Fibroblast of the conjunctiva (primary cell): ENCODE measurements around the gene OR4N5.
"Not testable (repeated sequence)": the region's sequence is repeated elsewhere in the genome, so short reads cannot be mapped to it uniquely, and the experiment has no call there.

Source experiments
- DNase-seq: peaks from one replicate; pipeline ENCODE4 v3.0.0-alpha.2; 2010; ENCODE audit warnings: low read depth

Gene OR4N5, protein sequence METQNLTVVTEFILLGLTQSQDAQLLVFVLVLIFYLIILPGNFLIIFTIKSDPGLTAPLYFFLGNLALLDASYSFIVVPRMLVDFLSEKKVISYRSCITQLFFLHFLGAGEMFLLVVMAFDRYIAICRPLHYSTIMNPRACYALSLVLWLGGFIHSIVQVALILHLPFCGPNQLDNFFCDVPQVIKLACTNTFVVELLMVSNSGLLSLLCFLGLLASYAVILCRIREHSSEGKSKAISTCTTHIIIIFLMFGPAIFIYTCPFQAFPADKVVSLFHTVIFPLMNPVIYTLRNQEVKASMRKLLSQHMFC

DNA sequence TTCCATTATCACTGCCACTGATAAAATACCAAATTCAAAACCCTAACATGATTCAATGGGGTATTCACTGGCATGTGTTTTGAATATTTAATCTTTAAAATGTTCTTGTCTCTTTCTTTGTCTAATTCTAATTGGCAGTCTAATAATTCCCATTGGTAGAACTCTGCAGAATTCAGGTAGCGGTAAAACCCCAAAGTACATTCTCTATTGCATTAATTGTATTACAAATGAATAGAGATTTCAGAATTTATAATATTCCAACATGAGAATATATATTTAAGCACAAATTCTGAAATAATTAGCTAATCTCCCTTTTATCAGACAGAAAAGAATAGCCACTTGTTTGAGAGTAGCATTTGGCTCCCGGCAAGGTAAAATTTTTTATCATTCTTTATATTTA lies at the start of gene OR4N5:
Gene OR4N5, plus strand, starts transcription at position 301 of the 400 bp plus-strand sequence. CDS start 4,916 bp downstream, outside the sequence.
- no peak for DNase-seq

DNA sequence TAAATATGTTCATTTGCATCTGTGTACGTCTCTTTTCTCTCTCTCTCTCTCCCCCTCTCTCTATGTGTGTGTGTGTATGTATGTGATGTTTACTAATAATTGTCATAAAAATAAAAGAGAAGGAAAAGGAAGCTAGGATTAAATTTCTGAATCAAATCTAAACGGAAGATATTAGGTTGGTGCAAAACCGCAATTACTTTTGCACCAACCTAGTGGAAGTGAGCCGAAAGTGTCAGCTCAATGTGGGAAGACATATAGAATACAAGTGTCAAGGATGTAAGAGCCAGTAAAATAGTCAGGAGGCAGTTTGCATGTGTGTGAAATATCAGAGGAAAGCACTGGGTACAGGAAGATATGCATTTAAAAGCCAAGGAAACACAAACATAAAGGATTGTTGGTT lies 46.6 kb upstream of the OR4N5 start:
- DNase-seq, result no peak

DNA sequence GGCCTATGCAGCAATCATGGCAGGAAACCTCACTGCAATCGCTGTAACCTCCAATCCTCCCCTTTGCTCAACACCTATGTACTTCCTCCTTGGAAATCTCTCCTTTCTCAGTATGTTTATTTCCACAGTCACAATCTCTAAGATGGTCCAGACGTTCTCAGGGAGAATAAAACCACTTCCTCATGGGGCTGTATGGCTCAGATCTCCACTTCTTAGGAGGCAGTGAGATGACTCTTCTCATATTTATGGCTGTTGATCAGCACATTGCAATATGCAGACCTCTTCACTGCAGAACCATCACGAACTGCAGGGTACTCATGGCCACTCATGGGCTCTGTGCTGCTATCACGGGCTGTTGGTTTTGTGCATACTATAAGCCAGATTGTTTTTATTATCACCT lies 45.2 kb upstream of the OR4N5 start:
- DNase-seq, result no peak

DNA sequence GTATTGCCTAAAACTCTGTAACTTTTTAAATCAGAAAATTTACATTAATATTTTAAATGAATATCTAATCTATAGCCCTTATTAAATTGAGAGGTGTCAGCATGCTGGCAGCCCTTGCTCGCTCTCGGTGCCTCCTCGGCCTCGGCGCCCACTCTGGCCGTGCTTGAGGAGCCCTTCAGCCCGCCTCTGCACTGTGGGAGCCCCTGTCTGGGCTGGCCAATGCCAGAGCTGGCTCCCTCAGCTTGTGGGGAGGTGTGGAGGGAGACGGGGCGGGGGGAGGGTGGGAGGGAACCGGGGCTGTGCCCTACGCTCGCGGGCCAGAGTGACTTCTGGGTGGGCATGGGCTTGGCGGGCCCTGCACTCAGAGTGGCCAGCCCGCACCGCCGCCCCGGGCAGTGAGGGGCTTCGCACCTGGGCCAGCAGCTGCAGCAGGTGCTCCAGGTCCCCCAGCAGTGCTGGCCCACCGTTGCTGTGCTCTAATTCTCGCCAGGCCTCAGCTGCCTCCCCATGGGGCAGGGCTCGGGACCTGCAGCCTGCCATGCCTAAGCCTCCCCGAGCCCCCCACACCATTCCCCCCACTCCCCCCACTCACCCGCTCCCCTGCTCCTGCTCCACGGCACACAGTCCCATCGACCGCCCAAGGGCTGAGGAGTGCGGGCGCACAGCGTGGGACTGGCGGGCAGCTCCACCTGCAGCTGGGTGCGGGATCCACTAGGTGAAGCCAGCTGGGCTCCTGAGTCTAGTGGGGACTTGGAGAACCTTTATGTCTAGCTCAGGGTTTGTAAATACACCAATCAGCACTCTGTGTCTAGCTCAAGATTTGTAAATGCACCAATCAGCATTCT lies 39.5 kb upstream of the OR4N5 start:
- DNase-seq, result not testable (repeated sequence)

DNA sequence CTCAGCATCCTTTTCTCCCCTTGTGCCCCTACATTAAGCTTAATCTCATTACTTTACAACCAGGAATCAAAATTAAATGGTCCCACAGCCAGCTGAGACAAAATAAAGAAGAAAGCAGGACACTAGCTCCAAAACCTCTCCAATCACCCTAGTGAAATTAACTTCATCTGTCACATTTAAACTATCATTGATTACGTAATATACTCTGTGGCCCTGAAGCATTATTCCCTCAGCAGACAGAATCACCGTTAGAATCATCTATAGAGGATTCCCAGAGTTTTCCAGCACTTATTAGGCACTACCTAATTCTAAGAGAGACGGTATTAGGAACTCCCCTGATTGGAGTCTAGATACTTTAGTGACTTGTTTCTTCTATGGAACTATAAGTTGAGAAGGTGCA lies 28.2 kb upstream of the OR4N5 start, which contains the start of gene OR4K17:
Gene OR4K17, plus strand, starts transcription at position 302 of the 400 bp plus-strand sequence. CDS start 6,761 bp downstream, outside the sequence.
- no peak for DNase-seq

DNA sequence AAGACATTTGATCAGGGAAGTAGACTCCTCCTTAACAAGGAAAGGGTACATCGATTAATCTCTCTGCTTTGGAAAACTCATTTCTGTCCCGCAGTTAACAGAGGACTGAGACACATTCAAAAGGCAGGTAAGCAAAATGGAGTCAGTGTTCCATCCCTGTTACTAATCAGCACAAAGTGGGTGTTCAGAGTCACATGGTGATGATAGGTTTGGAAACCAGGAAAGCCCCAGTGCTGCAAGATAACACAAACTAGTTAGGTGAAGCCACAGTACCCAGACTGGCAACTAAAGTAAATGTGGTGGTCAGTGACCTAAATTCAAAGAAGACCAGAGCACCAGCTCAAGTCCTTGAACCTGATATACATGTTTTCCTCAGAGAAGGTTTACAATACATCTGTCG lies 26.3 kb upstream of the OR4N5 start:
- DNase-seq, result no peak

DNA sequence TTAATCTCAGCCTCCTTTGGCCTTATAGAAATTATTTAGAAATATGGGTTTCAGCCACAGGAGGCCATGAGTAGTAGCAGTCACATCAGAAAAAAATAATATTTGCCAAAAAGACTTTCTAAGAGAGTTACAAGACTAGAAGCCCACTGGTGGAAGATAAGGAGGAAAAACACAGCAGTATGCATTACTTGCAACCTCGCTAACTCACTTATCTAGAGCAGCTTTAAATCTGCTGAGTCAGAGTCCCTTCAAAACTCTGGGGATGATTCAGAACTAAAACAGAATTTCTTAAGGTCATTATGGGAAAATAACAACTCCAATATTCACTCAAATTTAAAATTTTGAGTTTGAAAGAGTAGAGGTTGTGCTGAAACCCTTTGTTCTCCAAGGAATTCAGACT lies 21.9 kb upstream of the OR4N5 start:
- DNase-seq, result no peak

DNA sequence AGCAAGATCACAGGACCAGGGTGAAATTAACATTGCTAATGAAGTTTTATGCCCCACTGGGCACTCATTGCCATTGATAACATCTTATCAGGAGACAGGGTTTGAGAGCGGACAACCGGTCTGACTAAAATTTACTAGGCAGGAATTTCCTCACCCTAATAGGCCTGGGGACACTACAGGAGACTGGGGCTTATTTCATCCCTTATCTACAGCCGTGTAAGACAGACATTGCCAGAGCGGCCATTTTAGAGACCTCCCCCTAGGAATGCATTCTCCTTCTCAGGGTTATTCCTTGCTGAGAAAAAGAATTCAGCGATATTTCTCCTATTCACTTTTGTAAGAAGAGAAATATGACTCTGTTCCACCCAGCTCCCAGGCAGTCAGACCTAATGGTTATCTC lies 19.8 kb upstream of the OR4N5 start:
- no peak for DNase-seq

DNA sequence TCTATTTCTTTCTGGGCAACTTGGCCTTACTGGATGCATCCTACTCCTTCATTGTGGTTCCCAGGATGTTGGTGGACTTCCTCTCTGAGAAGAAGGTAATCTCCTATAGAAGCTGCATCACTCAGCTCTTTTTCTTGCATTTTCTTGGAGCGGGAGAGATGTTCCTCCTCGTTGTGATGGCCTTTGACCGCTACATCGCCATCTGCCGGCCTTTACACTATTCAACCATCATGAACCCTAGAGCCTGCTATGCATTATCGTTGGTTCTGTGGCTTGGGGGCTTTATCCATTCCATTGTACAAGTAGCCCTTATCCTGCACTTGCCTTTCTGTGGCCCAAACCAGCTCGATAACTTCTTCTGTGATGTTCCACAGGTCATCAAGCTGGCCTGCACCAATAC lies 5.3 kb downstream of the OR4N5 start:
- no peak for DNase-seq

DNA sequence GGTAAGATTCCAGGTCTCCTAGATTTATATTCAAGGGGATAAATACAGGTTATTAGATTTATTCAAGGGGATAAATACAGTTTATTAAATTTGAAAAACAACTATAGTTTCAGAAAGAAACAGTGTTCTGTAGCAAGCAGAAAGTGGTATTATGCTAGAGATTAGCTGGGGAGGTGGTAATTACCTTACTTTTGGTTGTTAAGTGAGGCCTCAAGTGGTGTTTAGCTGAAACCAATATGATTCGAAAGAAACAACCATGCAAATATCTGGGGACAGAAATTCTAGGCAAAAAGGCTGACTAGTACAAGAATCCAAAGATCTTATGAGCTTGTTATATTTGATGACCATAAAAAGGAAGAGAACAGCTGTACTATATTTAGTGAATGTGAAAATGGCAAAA lies 6.2 kb downstream of the OR4N5 start:
- DNase-seq, result no peak

DNA sequence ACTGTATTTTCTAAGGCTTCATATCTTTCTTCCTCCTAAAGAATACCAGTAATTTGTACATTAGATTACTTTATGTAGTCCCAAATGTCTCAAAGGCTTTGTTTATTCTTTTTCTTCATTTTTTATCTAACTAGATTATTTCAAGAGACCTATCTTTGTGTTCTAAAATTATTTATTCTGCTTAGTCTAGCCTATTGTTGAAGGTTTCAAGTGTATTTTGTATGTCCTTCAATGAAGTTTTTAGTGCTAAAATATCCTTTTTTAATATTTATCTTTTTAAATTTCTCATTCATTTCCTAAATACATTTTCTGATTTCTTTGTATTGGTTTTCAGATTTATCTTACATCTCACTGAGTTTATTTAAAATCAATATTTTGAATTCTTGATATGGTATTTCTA lies 25.8 kb downstream of the OR4N5 start:
- no peak for DNase-seq

DNA sequence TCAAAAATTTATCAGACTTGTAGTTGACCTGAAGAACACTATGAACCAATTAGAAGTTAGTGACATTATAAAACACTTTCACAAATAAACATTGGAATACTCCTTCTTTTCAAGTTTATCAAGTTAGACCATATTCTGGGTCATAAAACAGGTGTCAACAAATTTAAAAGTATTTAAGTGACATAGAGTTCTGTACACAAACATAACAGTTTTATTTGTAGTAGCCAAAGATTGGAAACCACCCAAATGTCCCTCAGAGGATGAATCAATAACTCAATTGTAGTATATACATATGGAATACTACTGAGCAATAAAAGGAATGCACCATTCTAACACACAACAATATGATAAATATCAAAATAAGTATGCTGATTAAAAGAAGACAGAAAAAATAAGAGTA lies 28.5 kb downstream of the OR4N5 start:
- no peak for DNase-seq

DNA sequence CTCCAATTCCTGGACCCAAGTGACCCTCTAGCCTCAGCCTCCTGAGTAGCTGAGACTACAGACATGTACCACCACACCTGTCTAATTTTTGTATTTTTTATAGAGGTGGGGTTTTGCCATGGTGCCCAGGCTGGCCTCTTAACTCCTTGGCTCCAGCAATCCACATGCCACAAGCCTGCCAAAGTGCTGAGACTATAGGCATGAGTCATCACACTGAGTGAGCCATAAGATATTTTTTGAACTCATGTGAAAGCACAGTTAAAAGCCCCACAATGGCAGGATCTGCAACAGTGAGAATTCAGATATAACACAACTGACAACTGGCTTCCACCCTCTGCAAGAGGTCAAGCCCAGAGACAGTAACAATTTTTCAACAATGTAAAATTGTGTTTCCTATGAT lies 31.2 kb downstream of the OR4N5 start:
- not testable (repeated sequence) for DNase-seq

DNA sequence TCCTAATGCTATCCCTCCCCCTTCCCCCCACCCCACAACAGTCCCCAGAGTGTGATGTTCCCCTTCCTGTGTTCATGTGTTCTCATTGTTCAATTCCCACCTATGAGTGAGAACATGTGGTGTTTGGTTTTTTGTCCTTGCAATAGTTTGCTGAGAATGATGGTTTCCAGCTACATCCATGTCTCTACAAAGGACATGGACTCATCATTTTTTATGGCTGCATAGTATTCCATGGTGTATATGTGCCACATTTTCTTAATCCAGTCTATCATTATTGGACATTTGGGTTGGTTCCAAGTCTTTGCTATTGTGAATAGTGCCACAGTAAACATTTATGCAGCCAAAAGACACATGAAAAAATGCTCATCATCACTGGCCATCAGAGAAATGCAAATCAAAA lies 35.6 kb downstream of the OR4N5 start:
- not testable (repeated sequence) for DNase-seq

DNA sequence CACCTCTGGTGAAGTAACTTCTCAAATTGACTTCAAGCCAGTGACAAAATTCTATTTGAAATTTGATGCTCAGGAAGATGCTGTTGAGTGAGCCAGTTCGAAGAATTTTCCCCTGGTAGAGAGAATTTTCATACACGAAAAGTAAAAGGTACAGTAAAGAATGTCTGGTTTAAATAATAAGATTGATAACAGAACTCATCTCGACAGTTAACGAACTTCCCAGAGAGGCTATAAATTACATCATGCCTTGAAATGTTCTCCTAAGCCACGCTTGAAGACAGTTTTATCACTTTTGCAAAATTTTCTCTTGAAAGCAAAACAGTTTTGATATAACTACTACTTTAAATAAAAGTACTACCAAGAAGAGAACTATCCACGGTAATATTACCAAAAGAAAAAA lies 37.7 kb downstream of the OR4N5 start:
- DNase-seq, result no peak

DNA sequence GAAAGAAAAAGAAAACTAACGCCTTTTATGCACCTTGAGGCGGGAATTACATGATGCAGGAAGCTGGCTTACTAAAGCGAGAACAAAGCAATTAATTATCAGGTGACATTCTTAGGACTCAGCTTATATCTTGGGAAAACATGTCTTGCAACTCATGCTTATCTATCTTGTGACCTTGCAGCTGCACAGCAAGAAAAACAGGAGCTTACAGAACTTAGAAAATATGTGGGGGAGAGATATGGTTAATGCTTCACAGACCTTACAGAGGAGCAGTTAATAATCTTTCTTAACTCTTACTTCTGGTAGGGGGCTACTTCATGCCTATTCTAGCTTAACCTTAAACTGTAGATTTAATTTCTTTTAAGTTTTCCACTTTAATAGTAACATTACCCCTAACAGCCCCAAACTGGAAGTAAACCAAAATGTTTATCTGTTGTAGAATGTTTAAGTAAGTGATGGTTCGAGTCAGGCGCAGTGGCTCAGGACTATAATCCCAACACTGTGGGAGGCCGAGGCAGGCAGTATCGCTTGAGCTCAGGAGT lies 38.9 kb downstream of the OR4N5 start:
- no peak for DNase-seq

DNA sequence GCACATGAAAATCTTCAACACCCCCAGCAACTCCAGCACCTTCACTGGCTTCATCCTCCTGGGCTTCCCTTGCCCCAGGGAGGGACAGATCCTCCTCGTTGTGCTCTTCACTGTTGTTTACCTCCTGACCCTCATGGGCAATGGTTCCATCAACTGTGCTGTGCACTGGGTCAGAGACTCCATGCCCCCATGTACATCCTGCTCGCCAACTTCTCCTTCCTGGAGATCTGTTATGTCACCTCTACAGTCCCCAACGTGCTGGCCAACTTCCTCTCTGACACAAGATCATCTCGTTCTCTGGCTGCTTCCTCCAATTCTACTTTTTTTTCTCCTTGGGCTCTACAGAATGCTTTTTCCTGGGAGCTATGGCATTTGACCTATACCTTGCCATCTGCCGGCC lies 40.6 kb downstream of the OR4N5 start:
- DNase-seq, result no peak

DNA sequence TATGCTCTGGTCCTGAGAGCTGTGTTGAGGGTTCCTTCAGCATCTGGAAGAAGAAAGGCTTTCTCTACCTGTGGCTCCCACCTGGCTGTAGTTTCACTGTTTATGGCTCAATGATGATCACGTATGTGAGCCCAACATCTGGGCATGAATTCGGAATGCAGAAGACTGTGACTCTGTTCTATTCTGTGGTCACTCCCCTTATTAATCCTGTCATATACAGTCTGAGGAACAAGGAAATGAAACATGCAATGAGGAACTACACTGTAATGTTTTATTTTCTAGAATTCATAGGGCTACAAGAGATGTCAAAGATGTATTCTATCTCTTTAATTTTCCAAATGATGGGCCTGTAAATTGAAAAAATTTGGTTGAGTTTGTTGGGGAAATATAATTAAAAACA lies 41.3 kb downstream of the OR4N5 start:
- no peak for DNase-seq

DNA sequence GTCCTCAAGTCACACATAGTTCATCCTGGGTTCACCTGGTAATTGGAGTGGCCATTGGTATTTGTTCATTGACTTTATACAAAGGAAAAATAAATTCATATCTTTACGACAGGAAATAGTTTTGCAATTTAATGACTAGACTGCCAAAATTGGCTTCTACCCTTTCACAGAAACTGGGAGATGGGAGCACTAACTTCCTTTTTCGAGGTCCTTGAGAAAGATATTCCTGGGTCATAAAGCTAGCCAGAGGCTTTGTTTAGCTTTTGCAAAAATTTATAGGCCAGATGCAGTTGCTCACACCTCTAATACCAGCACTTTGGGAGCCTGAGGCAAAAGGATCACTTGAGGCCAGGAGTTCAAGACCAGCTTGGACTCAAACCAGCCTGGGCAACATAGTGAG lies 41.9 kb downstream of the OR4N5 start:
- DNase-seq, result no peak

DNA sequence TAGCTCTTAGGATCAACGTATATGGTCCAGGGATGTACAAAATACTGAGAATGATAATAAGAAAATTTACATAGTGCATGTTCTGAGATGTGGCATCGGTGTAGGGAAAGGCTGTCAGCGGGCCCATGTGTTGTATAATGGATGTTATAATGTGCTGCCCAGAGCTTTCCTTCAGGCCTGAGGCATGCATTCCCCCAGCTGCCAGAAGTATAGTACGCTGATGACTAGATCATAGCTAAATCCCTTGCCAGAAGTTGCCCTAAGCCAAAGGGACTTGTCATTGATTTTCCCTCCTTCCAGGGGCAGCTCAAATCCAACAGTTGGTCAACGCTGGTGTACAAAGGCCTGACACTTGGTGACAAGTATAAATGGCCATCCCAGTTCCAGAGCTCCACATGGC lies 45.6 kb downstream of the OR4N5 start:
- DNase-seq, result no peak

DNA sequence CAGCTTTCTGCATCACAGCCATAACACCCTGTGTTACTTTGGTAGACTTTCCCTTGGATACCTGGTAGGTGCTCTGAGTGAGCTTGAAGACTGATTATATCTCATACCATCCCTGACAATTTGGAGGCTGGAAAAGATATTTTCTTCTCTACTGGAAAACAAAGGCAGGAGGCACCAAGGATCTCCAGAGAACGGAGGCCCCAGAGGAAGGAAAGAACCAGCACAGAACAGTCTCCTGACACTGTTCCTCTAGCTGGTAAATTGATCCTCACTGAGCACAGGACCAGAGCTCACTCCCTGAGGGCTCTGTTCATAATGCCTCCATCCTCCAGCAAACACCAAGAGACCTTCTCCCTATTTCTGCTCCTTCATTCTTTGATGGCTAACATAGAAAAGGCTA lies 52.0 kb downstream of the OR4N5 start, which contains the start of gene OR11G2:
Gene OR11G2, plus strand, starts transcription at position 301 of the 400 bp plus-strand sequence. CDS start 6,542 bp downstream, outside the sequence.
- no peak for DNase-seq

DNA sequence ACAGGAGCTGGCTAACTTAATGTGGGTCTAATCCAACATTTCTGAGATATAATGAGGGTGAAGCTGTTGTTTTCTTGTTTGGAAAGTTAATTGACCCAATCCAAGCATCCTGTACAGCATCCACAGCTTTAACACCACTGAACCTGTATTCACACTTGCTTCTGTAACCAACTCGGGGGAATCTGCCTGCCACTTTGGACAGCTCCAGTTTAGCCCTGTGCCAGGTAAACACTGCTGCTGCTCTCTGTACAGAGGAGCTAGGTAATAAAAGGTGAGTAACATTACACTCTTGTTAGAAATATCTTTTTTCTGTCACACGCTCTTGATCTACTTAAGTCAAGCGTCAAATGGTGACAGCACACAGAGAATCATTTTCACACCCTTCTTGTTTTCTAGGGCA lies 52.8 kb downstream of the OR4N5 start:
- no peak for DNase-seq

DNA sequence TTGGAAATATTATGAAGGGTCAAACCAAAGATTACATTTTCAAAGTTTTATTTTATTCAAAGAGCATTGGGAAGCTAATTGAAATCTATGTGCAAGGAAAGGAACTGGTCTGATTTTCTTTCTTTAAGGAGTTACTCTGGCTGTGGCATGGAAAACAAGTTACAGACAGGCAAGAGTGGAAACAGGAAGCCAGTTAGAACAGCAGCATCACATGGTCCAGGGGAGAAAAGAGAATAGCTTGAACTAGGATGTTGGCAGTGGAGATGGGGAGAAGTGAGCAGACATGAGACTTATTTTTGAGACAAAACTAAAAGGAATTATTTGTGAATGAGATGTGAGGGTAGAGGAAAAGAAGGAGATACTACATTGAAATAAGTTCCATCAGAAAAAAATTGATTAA lies 55.5 kb downstream of the OR4N5 start:
- DNase-seq, result no peak
